Suppressor macrophage treated with lipopolysaccharide for 1 hour (primary cell): Measurements from ENCODE around the gene UGT1A5.

ENCODE experiments used
- DNase-seq, 3 donors: peaks; one replicate each; pipeline ENCODE4 v3.0.0-alpha.2; 2020 to 2022

UGT1A5 gene

DNA sequence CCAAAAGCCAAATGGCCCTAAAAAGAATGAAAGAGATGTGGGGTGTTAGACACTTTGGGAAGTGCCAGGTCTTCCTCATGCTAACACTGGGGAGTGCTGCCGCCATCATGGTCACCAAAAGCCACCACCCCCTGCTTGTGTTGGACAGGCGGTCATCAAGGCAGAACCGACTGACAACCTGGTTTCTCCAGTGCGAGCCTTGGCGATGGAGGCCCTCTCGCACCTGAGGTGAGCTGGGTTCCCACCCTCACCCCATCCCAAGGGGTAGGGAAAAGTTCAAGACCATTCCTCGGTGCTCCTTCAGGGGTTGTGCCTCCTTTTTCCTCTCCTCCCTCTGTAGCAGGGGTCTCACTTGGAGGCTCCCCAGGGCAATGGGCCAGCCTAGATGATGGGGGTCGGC lies 99.0 kb downstream of the UGT1A5 start:
- DNase-seq = no peak

DNA sequence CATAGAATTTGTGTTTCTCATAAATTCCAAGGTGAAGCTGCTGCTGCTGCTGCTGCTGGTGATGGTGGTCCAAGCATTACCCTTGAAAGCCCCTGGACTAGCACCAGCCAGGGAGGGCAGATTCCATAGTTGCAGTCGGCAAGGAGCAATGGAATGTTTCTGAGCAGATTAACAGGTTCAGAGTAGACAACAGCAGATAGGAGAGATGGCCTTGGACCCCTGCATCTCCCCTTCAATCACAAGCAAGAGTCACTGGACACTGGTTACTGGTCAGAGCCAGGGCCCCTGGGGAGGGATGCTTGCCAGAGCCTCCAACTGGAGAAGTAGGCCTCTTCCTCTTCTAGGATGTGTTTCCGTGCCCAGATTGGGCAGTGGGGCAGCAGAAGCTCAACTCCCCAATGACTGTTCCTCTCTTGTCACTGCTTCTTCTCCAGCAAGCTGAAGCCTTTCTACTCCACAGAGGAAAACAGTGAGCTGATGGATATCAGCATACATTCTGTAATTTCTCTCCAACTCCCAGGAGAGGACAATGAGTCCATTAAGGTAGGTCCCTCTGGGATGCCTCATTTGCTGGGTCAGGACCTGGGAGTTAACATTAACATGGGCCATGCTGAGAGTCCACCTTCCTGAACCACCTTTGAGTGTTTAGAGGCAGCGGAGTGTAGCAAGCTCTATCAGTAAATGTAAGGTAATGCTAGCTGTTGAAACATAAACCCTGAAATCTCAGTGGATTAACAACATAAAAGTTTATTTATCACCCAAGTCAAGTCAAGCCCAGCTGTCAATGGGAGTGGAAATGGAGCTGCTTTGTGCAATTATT lies 100.7 kb downstream of the UGT1A5 start:
- no peak for DNase-seq

DNA sequence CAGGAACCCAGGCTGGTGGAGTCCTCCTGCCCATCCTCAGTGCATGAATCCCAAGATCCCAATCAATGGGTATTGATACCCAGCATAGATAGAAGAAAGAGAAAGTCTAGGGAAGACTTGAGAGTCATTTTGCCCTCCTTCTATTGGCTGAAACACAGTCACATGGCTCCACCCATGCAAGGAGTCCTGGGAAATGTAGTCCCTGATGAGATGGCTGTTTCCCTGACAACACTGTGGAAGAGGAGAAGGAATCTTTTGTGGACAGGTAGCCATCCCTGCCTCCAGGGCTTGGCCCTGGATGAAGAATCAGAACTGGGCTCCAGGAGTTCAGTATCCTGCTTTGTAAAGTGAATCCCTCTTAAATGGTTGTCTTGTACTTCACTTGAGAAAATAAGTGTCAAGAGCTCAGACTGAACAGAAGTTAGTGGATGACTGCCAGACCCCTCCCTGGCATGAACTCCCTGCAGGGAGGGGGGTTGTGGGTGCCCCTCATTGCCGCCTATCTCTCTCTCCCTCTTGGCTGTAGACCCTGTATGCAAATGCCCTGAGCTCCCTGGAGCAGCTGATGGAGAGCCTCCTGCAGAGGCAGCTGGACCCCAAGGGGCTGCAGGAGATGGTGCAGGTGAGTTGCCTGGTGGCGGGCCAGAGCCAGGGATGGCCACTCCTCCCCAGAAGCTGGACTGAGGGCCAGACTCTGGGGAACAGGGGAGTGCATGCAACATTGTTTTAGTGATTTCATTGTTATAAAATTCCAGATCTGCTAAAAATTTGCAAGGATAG lies 101.5 kb downstream of the UGT1A5 start:
- no peak for DNase-seq

DNA sequence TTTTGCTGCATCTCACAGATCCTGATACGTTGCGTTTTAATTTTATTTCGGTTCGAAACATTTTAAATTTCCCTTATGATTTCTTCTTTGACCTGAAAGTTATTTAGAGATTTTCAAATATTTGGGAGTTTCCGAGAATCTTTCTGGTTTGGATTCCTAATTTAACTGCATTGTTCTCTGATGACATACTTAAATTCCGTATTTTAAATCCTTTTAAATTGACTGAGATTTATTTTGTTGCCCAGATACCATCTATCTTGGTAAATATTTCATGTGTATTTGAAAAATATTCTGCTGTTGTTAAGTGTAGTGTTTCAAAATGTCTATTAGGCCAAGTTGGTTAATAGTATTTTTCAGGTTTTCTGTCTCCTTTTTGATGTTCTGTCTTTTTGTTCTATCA lies 103.2 kb downstream of the UGT1A5 start:
- no peak for DNase-seq

DNA sequence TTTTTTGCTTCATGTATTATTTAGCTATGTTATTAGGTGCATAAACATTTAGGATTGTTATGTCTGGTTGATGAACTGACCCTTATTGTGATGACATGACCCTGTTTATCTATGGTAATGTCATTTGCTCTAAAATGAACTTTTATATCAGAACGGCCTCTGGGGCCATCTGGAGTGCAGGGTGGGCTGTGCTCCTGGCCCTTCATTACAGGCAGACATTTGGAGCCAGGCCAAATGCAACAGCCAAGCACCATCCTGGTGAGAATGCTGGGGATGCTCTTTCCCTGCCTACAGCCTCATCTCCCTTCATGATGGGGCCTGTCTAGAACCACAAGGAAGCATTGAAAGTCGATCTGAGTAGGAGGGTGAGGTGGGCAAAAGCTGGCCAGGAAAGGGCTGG lies 103.6 kb downstream of the UGT1A5 start:
- no peak for DNase-seq

DNA sequence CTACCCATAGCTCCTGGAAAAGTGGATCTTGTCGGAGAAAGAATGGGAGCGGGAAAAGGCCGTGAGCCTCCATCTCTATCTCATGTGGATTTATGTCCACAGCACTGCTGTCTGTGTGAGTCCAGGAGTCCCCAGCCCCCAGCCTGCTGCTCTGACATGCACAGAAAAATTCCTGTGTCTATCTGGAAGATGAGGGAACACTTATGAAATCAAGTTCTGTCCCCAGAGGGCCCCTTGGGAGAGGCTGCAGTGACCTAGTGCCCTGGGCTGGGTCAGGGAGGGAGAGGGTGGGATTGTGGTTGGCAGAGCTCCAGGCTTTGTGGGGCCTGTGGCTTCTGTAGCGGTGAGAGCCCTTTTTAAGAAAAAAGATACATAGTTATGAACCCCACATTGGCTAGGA lies 104.1 kb downstream of the UGT1A5 start:
- DNase-seq = no peak

DNA sequence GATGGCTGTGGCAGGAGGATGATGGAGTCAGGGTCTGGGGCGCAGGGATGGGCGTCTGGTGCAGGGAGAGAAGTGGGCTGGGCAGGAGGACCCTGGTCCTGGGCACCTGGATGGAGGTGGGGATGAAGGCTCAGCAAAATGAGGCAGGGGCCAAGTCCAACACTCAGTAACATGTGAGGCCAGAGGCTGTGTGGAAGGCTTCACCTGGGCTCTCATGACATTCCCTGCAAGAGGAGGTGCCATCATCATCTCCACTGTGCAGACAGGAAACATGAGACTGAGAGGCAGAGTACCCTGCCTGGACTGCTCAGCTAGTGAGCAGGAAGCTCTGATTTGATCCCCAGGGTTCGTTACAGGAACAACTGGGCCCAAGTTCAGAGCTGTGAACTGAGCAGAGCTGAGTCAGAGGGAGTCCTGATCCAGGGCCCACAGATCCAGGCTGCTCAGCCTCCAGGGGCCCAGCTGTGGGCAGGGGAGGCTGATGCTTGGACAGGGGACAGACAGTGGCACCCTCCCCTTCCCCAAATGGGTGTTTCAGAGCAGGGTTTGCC lies 104.7 kb downstream of the UGT1A5 start:
- no peak for DNase-seq

DNA sequence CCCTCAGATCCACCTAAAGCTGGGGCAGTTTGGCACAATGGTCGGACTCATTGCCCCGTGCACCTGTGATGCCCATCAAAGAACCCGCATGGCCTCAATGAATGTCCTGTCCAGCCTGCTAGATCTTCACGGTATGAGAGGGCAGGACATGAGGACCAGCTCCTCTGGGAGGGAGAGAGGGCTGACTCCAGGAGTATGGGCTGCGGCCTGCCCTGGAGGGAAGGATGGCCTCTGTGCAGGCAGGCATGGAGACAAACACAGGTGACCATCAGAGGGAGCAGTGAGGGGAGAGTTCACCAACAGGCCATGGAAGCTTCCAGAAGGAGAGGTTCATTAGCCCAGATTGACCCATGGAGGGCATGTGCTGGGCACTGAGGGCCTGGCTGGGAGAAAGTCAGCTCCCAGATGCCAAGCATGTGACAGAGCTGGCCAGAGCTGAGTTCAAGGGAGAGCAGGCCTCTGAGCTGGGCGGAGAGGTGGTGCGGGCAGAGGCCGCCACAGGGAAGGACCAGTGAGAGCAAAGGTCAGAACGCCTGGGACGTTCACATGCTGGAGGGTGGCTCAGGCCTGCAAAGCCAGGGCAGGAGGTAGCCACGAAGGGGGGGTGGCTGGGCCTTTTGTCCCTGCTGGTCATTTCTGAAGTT lies 105.4 kb downstream of the UGT1A5 start:
- no peak for DNase-seq

DNA sequence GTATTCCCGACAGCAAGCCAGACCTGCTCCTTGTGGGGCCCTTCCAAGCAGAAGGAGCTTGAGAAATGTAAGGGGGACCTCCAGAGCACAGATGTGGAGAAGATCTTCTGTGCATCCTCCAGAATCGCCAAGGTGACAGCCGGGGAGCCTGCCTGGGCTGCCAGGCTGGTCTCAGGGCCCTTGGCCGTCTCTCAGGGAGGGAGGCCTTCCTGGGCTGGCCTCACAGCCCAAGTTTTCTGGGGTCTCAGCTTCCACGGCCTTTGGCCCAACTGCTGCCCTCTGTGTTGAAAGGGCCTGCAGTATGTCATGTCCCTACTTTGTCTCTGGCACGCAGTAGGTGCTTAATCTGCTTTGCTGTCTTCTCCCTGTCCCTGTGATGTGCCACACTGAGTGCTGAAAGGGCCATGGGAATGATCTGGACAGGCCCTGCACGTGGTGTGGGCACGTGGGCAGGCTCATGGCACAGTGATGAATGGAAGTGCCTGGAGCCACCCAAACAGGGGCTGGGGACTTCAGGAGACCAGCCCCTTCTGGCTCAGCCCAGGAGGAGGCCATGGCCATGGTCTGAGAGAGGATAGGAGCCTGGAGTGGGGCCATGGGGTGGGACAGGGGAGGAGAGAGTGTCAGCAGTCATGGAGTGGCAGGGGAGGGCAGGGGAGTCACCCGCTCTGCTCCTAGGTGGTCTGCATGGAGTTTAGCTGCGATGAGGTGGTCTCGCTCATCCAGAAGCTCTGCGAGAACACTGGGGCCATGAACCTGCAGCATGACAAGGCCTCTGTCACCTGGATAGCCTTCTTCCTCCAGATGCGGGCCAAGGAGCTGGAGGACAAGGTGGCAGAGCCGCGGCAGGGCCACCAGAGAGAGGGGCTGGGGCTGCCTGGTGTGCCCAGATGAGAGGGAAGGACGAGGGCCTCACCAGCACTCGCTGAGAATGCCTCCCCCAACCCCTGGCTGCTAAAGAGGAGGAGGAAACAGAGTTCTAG lies 106.2 kb downstream of the UGT1A5 start:
- no peak for DNase-seq

DNA sequence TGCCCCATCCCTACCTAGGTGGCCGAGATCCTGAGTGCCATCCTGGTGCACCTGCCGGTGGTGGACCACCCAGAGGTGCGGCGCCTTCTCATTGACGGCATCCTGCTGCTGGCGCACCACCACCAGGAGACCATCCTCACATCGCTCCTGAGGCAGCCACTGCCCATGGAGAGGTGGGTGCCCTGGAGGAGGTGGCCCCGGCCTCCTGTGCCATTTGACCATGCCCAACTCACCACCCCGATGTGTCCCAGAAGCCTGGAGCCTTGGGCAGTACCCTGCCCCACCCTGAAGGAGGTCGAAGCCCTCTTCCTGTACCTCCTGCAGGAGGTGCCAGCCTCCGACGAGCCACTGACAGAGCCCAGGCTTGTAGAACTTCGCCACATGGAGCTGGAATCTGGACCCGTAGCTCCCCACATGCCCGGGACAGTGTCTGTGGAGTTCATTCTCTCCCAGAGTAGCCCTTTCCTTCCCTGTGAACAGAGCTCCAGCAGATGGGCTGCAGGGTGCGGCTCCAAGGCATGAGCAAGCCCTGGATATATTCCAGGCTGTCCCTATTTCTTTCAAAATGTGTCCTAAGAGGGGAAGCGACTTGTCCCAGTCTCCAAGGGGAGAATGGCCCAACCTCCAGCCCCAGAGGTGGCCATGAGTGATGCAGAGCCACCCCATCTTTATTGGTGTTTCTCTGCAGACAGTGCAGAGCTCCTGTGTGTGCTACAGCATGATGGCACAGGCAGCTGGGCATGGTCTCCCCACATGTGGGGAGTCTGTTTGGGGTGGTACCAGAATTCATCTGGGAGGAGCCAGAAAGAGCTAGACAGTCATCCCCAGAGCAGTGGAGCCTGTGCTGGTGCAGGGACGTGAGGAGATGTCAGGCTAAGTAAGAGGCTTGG lies 107.4 kb downstream of the UGT1A5 start:
- no peak for DNase-seq

DNA sequence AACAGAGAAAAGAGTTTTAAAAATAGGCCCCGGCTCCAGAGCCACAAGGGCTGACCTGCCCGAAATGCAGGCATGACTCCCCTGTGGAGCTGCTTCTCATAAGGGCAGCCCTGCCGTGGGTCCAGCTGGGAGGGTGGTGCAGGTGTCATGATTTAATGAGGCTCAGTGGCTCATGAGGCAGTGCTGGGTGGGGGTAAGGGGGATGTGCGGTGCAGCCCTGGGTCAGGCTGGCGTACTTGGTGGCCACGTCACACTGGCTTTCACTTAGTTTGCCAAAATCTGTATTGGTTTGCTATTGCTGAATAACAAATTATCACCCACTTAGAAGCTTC lies 108.0 kb downstream of the UGT1A5 start:
- DNase-seq = no peak

DNA sequence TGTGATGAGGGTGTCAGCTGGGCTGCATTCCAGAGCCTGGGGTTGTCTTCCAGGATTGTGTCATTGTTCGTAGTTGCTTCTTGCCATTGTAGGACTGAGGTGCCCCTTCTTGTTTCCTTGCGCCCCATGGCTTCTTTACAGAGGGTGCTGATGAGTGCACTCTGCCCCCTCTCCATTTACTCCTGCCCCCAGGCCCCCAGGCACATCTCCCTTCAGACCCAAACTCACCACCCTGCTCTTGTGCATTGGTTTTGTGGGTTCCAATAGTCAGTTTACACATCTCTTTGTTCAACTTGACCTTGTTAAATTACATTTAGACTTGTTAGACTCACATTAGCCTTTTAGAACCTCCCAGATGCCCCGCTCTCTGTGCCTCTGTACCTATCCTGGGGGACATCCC lies 108.5 kb downstream of the UGT1A5 start:
- no peak for DNase-seq

DNA sequence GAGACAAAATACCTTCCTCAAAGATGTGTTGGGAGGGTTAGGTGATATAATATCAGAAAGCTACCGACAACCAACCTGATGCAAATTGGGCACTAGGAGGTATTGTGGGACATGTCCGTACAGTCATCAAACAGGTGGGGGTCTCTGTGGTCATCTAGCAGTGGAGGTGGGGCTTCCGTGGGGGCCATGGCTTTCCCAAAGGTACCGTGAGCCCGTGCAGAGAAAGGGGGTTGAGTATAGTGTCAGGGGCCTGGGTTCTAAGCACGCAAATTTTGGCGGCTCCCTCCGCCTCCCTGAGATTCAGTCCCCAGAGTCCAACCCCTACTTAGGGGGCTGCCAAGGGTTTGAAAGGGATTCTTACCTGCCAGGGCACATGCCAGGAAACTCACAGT lies 109.0 kb downstream of the UGT1A5 start:
- no peak for DNase-seq

DNA sequence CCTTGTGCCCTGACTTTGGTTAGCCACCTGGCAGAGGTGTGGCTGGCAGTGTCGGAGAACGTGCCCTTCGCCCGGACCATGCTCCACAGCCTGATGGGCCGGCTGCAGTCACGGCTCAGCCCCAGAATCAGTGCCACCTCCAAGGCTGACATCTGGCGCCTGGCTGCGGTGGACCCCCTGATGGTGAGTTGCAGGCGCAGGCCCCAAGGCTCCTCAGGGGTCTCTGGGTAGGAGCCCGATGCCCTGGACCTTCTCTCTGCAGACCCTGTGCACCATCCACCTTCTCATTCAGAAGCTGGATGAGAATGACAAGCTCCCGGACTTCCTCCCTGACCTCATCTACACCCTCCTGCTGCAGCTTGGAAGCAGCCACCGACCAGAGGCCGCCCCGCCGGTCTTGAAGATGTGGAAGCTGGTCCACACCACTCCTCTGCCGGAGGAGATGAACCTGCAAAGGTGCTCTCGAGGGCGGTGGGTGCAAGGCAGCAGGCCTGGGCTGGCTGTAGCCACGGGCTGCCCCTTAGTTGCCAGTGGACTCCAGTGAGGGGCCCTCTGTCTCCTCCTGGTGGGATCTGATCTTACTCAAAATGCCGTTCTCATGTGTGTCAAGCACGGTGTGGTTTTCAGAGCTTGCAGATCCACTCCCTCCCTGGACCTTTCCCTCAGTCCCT lies 109.5 kb downstream of the UGT1A5 start:
- no peak for DNase-seq
